ENCODE results near the gene TEX2.

TEX2 gene

DNA sequence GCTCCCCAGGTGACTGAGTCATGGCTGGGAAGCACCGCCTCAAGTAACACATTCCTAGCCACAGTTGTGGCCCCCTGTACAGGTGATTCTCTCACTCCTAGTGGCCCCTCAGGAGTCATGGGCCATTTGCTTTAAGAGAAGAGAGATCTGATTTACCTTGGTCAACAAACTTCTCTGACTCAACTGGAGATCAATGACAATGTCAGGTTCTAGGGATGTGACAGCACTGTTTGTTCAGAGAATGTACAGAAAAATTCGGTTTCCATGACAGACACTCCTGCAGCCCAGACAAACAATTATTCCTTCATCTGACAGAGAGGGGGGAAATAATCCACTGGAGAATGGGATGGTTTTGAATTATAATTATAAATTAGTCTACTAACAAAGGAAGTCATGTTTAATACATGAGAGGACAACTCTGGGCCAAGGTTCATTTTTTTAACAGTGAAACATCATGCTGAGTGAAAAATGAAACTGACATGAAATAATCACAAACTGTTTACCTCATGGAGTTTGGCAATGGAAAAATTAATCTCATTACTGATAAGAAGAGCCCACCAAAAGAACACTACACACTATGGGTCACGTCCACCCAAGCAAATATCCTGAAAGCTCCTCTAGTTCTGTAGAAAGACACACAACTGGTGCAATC lies 142.8 kb downstream of the TEX2 start:
- Histone ChIP-seq H4K20me1 (ENCODE audit: insufficient read depth, low read length) (no peaks in the 10 kb centered on the region), H3K27me3 (ENCODE audit: insufficient read depth, low read length) (peaks cover 4% of the 10 kb centered on the region; the same call in 1 of the 2 replicates), H2AFZ (ENCODE audit: low read length) (no peak overlapping the region), H3F3A (ENCODE audit: insufficient read depth, low read length) (no peaks in the 10 kb centered on the region), H3K79me2 (ENCODE audit: insufficient read depth, low read length) (no peaks in the 10 kb centered on the region), H3K9me3 (ENCODE audit: low read length) (no peaks in the 10 kb centered on the region), H3K4me3 (ENCODE audit: low read depth, low read length, poor library complexity, severe bottlenecking) (no peak overlapping the region), H3K4me1 (ENCODE audit: insufficient read depth, low read length, severe bottlenecking) (no peaks in the 10 kb centered on the region), H3K4me2 (ENCODE audit: low read length) (no peak overlapping the region), H3K9me2 (ENCODE audit: low read depth, low read length) (no peaks in the 10 kb centered on the region), H3K27ac (ENCODE audit: low read depth, low read length, poor library complexity, severe bottlenecking) (no peak overlapping the region), H3K36me3 (ENCODE audit: insufficient read depth, low read length) (no peaks in the 10 kb centered on the region), H3K9ac (ENCODE audit: low read length) (no peak overlapping the region)
- TF ChIP-seq EZH2 (IDR thresholded peaks at IDR 0.05; ENCODE audit: borderline replicate concordance, low read length): no peak
- TF ChIP-seq, protein P1, sequence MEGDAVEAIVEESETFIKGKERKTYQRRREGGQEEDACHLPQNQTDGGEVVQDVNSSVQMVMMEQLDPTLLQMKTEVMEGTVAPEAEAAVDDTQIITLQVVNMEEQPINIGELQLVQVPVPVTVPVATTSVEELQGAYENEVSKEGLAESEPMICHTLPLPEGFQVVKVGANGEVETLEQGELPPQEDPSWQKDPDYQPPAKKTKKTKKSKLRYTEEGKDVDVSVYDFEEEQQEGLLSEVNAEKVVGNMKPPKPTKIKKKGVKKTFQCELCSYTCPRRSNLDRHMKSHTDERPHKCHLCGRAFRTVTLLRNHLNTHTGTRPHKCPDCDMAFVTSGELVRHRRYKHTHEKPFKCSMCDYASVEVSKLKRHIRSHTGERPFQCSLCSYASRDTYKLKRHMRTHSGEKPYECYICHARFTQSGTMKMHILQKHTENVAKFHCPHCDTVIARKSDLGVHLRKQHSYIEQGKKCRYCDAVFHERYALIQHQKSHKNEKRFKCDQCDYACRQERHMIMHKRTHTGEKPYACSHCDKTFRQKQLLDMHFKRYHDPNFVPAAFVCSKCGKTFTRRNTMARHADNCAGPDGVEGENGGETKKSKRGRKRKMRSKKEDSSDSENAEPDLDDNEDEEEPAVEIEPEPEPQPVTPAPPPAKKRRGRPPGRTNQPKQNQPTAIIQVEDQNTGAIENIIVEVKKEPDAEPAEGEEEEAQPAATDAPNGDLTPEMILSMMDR (IDR thresholded peaks at IDR 0.05; ENCODE audit: low read length): no peak

DNA sequence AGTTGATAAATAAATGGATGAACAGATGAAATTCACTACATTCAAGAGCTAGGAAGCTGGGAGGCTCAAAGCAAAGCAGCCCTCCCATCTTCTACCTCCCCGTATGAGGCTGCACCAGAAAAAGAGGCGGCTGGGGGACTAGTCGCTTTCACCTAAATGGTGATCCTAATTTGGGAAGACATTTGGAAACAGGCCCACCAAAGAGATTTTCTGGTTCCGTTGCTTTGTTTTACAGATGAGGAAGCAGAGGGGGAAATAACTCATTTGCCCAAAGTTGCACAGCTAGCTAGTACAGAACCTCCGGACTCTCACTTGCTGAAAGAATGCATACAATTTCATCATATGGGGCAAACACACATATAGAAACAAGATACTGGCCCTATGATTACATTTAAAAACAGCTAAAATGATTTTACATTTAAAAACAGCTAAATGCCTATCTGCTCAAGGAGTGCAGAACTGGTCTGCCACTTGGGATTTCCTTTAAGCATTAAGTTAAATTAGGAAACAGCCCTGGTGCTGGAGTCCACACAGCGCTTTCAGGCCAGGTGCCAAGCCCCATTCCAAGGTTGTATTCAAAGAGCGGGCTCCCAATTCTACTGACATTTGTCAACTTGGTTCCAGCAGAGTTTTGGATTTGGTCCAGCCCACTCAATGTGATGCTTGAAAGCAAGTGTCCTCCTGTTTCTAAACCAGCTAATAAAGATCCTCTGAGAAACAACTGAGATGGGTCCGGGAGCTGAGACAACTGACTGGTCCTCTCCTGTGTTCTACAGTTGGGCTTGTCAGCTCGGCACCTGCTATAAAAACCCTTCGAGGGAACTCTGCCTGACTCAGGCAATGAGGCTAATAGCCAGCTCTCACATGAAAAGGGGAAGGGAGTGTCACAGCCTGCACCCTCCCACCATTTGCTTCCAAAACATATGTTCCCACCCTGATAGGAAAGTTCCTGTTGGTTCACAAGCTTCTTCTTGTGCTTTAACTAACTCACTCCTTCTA lies 144.8 kb downstream of the TEX2 start:
- Histone ChIP-seq H3K4me1 (ENCODE audit: insufficient read depth, low read length, severe bottlenecking) (no peaks in the 10 kb centered on the region), H3K4me2 (ENCODE audit: low read length) (no peak overlapping the region), H3K79me2 (ENCODE audit: insufficient read depth, low read length) (no peaks in the 10 kb centered on the region)

GRCh38 chr17:64115822-64116534 lies 147.1 kb downstream of the TEX2 start:
- no peaks in the 10 kb centered on the region for H3F3A ChIP-seq (ENCODE audit: insufficient read depth, low read length)
- no peaks in the 10 kb centered on the region for H4K20me1 ChIP-seq (ENCODE audit: insufficient read depth, low read length)

More for the DNA sequence above, 144.8 kb downstream of the TEX2 start:
- Histone ChIP-seq H3F3A (ENCODE audit: insufficient read depth, low read length) (no peaks in the 10 kb centered on the region), H3K9ac (ENCODE audit: low read length) (no peak overlapping the region), H3K9me2 (ENCODE audit: low read depth, low read length) (no peaks in the 10 kb centered on the region), H2AFZ (ENCODE audit: low read length) (no peak overlapping the region), H3K36me3 (ENCODE audit: insufficient read depth, low read length) (no peaks in the 10 kb centered on the region), H3K9me3 (ENCODE audit: low read length) (no peaks in the 10 kb centered on the region), H3K27me3 (ENCODE audit: insufficient read depth, low read length) (no peaks in the 10 kb centered on the region), H4K20me1 (ENCODE audit: insufficient read depth, low read length) (no peaks in the 10 kb centered on the region), H3K27ac (ENCODE audit: low read depth, low read length, poor library complexity, severe bottlenecking) (no peak overlapping the region), H3K4me3 (ENCODE audit: low read depth, low read length, poor library complexity, severe bottlenecking) (no peak overlapping the region)
- TF ChIP-seq, protein P1 (IDR thresholded peaks at IDR 0.05; ENCODE audit: low read length): no peak
- TF ChIP-seq EZH2 (IDR thresholded peaks at IDR 0.05; ENCODE audit: borderline replicate concordance, low read length): no peak

More at GRCh38 chr17:64115822-64116534, 147.1 kb downstream of the TEX2 start:
- Histone ChIP-seq H3K79me2 (ENCODE audit: insufficient read depth, low read length) (no peaks in the 10 kb centered on the region), H3K4me1 (ENCODE audit: insufficient read depth, low read length, severe bottlenecking) (no peaks in the 10 kb centered on the region), H3K9me2 (ENCODE audit: low read depth, low read length) (no peaks in the 10 kb centered on the region), H3K9ac (ENCODE audit: low read length) (no peak overlapping the region), H3K4me3 (ENCODE audit: low read depth, low read length, poor library complexity, severe bottlenecking) (no peak overlapping the region), H3K27ac (ENCODE audit: low read depth, low read length, poor library complexity, severe bottlenecking) (no peak overlapping the region), H3K36me3 (ENCODE audit: insufficient read depth, low read length) (no peaks in the 10 kb centered on the region), H3K27me3 (ENCODE audit: insufficient read depth, low read length) (no peaks in the 10 kb centered on the region), H3K4me2 (ENCODE audit: low read length) (no peak overlapping the region), H2AFZ (ENCODE audit: low read length) (no peak overlapping the region), H3K9me3 (ENCODE audit: low read length) (no peaks in the 10 kb centered on the region)
- TF ChIP-seq, protein P1 (IDR thresholded peaks at IDR 0.05; ENCODE audit: low read length): no peak
- no peak for TF ChIP-seq EZH2 (IDR thresholded peaks at IDR 0.05; ENCODE audit: borderline replicate concordance, low read length)

Measured in OCI-LY1 (cell line).